Effector memory CD8-positive, alpha-beta T cell (primary cell): ENCODE results near the gene UBAP1.
"Not testable (repeated sequence)": the region's sequence is repeated elsewhere in the genome, so short reads cannot be mapped to it uniquely, and the experiment has no call there.

Experiments
- ATAC-seq: fragments of 150-1000 bp; cut with Tn5 transposase; replicated peaks from 2 replicates; pipeline ENCODE4 v1.10.0; 2021; ENCODE audit warnings: mild to moderate bottlenecking, moderate library complexity
- DNase-seq, 3 experiments: peaks; one replicate each; pipeline ENCODE4 v3.0.0; 2021
- H3K27ac Mint-ChIP-seq, 2 donors: one replicate each; pipeline ENCODE4 v1.8.0; 2022; ENCODE audit warnings: mild to moderate bottlenecking in 2 of 2, mixed read lengths in 2 of 2, moderate library complexity in 2 of 2
- H3K27me3 Mint-ChIP-seq, 2 donors: one replicate each; pipeline ENCODE4 v1.8.0; 2022; ENCODE audit warnings: mixed read lengths in 2 of 2
- H3K36me3 Mint-ChIP-seq: one replicate; pipeline ENCODE4 v1.8.0; 2022; ENCODE audit warnings: mild to moderate bottlenecking, moderate library complexity, mixed read lengths; ENCODE audit not compliant: insufficient read depth
- H3K4me1 Mint-ChIP-seq, 2 donors: one replicate each; pipeline ENCODE4 v1.8.0; 2022; ENCODE audit warnings: low read depth in 2 of 2, mixed read lengths in 2 of 2
- H3K4me3 Mint-ChIP-seq, 2 donors: one replicate each; pipeline ENCODE4 v1.8.0; 2022; ENCODE audit warnings: mild to moderate bottlenecking in 2 of 2, mixed read lengths in 2 of 2, moderate library complexity in 2 of 2
- H3K9me3 Mint-ChIP-seq, 2 donors: one replicate each; pipeline ENCODE4 v1.8.0; 2022; ENCODE audit warnings: mixed read lengths in 2 of 2

Gene UBAP1

DNA sequence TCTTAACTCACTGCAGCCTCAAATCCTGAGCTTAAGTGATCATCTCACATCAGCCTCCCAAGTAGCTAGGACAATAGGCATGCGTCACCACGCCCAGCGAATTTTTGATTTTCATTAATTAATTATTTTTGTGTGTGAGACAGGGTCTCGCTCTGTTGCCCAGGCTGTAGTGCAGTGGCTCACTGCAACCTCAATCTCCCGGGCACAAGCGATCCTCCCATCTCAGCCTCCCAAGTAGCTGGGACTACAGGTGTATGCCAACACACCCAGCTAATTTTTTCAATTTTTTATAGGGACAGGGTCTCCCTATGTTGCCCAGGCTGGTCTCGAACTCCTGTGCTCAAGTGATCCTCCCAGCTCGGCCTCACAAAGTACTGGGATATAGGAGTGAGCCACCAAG, 41.4 kb downstream of the UBAP1 start:
- ATAC-seq (no peak), DNase-seq (no peak)
- Mint-ChIP-seq H3K36me3 (peaks cover 57% of the 10 kb centered on the region), H3K27ac (no peak overlapping the region), H3K4me3 (no peak overlapping the region), H3K27me3 (no peaks in the 10 kb centered on the region), H3K9me3 (no peaks in the 10 kb centered on the region), H3K4me1 (peaks cover 15 to 17% of the 10 kb centered on the region in 2 donors)

DNA sequence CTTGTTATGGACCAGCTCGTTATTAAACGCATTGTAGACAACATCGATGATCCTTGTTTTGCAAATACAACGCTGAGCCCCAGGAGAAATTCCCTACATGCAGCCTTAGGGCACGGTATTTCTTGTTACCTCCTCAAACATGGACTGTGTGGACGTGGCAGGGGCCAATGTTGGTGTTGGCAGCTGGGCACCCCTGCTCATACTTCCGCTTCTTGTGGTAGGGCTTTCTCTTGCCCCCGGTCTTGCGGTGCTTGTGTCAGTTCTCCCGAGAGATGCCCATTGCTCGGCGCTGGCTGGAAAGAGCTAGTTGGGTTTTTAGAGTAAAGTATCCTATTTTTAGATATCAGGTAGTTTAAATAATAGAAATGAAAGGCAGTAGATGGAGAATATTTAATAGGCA, 45.5 kb downstream of the UBAP1 start:
- Mint-ChIP-seq H3K4me1 (peaks cover 10 to 23% of the 10 kb centered on the region in 2 donors), H3K36me3 (peaks cover 59% of the 10 kb centered on the region), H3K9me3 (no peaks in the 10 kb centered on the region), H3K4me3 (no peak overlapping the region), H3K27me3 (no peaks in the 10 kb centered on the region), H3K27ac (peak overlapping the region in 1 of 2 donors; percentile 63)
- ATAC-seq (no peak), DNase-seq (no peak)

DNA sequence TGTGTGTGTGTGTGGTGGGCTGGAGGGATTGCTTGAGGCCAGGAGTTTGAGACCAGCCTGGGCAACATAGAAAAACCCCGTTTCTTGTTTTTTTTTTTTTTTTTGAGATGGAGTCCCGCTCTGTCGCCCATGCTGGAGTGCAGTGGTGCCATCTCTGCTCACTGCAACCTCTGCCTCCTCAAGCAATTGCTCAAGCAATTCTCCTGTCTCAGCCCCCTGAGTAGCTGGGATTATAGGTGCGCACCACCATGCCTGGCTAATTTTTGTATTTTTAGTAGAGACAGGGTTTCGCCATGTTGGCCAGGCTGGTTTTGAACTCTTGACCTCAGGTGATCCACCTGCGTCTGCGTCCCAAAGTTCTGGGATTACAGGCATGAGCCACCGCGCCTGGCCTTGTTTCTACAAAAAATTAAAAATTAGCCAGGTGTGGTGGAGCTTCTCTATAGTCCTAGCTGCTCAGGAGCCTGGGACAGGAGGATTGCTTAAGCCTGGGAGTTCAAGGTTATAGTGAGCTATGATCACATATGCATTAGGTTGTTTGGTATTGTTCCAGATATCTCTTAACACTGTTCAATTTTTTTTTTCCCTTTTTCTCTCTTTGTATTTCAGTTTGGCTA, 47.4 kb downstream of the UBAP1 start:
- H3K4me3 Mint-ChIP-seq, ATAC-seq: not testable (repeated sequence)
- peaks cover 58% of the 10 kb centered on the region for H3K36me3 Mint-ChIP-seq

DNA sequence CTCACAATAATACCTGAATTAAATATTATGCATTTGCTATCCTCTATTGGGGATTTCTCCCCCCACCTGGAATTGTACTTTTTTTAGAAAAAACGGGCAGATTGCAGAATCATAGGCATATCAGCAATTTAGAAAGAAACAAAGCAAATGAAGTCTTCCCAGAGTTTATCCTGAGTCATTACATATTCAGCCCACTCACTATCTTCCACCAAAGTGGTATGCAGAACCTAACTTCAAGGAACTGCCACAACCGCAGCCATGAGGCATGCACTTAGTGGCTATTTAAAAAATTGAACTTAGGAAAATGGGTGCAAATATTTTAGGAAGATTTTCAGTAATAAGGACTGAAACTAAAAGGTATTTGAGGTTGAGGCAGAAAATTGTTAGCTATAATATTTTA, 48.6 kb downstream of the UBAP1 start:
- H3K4me1 Mint-ChIP-seq: peaks cover 8 to 22% of the 10 kb centered on the region in 2 donors
- H3K27me3 Mint-ChIP-seq: no peaks in the 10 kb centered on the region
- peaks cover 54% of the 10 kb centered on the region for H3K36me3 Mint-ChIP-seq
- no peak overlapping the region for H3K27ac Mint-ChIP-seq
- H3K4me3 Mint-ChIP-seq: no peak overlapping the region
- H3K9me3 Mint-ChIP-seq: no peaks in the 10 kb centered on the region
- ATAC-seq (no peak), DNase-seq (no peak)

More for the DNA sequence above, 47.4 kb downstream of the UBAP1 start:
- not testable (repeated sequence) for H3K27me3 Mint-ChIP-seq, H3K9me3 Mint-ChIP-seq, DNase-seq, H3K27ac Mint-ChIP-seq
- H3K4me1 Mint-ChIP-seq: peaks cover 10 to 23% of the 10 kb centered on the region in 2 donors

DNA sequence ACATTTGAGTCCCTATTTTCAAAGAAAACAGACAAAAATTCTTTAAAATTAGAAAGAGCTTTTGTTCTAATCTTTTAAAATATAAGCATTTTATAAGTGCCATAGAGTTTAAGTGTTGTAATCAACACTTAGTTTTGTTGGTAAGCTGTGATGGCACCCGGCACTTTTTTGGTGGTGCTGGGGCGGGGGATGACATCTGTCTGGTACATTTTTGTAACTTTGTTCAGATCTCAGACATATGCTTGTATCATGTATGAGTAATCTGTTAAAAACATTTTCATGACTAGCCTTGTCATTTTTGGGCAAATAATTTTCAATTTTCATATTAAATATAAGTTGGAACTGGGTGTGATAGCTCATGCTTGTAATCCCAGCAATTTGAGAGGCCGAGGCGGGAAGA, 51.7 kb downstream of the UBAP1 start:
- H3K36me3 Mint-ChIP-seq: peaks cover 52% of the 10 kb centered on the region
- H3K9me3 Mint-ChIP-seq: no peaks in the 10 kb centered on the region
- H3K4me3 Mint-ChIP-seq: no peak overlapping the region
- ATAC-seq (no peak), DNase-seq (no peak)
- H3K4me1 Mint-ChIP-seq: peaks cover 4 to 13% of the 10 kb centered on the region in 2 donors
- no peak overlapping the region for H3K27ac Mint-ChIP-seq
- H3K27me3 Mint-ChIP-seq: no peaks in the 10 kb centered on the region

DNA sequence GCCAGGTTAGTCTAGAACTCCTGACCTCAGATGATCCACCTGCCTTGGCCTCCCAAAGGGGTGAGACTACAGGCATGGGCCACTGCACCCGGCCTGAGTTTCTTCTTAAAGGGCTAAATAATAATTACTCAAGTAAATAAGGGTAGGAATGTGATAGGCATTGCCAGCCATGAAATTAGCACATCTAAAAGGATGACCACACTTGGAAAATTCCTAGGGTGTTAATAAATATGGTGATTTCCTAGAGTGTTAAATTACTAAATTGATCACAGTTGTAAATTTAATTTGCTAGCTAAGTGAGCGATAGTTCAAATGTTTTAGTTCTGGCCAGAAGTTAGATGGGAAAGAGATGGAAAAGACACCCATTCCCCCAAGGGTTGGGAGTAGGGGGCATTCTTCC, 53.4 kb downstream of the UBAP1 start:
- ATAC-seq (no peak), DNase-seq (no peak)
- Mint-ChIP-seq H3K4me1 (peaks cover 10 to 11% of the 10 kb centered on the region in 2 donors), H3K9me3 (no peaks in the 10 kb centered on the region), H3K36me3 (peaks cover 64% of the 10 kb centered on the region), H3K27ac (peak overlapping the region in 1 of 2 donors; percentile 79), H3K4me3 (no peak overlapping the region), H3K27me3 (no peaks in the 10 kb centered on the region)

DNA sequence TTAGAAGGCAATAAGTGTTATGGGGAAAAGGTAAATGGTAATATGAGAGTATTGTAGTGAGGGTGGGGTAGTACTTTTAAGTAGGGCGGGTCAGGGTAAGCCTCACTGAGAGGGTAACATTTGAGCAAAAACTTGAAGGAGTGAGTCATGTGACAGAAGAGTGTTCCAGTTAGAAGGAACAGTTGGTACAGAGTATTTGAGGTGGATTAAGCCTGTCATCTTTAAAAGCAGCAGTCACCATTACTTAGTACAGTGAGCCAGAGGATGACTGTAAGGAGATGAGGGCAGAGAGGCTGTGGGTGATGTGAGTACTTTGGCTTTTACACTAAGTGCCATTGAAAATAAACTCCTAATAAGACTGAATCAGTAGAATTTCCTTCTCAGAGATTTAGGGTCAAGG, 54.8 kb downstream of the UBAP1 start:
- Mint-ChIP-seq H3K27me3 (no peaks in the 10 kb centered on the region), H3K27ac (peak overlapping the region in 1 of 2 donors; percentile 9), H3K9me3 (no peaks in the 10 kb centered on the region), H3K36me3 (peaks cover 68% of the 10 kb centered on the region), H3K4me3 (no peak overlapping the region), H3K4me1 (peaks cover 19 to 23% of the 10 kb centered on the region in 2 donors)
- DNase-seq (no peak), ATAC-seq (no peak)

DNA sequence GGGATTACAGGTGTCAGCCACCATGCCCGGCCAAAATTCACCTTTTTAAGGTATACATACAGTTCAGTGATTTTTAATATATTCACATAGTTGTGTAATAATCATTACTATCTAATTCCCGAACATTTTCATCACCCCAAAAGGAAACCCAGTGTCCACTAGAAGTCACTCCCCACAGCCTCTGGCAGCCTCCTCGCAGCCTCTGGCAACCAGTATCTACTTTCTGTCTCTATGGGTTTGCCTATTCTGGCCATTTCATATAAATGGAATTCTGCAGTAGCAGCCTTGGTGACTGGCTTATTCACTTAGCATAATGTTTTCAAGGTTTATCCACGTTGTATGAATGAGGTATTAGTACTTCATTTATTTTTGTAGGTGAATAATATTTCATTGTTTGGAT, 59.0 kb downstream of the UBAP1 start:
- ATAC-seq (no peak), DNase-seq (no peak)
- no peaks in the 10 kb centered on the region for H3K27me3 Mint-ChIP-seq
- H3K4me3 Mint-ChIP-seq: no peak overlapping the region
- no peak overlapping the region for H3K27ac Mint-ChIP-seq
- peaks cover 30 to 38% of the 10 kb centered on the region in 2 donors for H3K4me1 Mint-ChIP-seq
- peaks cover 71% of the 10 kb centered on the region for H3K36me3 Mint-ChIP-seq
- no peaks in the 10 kb centered on the region for H3K9me3 Mint-ChIP-seq

DNA sequence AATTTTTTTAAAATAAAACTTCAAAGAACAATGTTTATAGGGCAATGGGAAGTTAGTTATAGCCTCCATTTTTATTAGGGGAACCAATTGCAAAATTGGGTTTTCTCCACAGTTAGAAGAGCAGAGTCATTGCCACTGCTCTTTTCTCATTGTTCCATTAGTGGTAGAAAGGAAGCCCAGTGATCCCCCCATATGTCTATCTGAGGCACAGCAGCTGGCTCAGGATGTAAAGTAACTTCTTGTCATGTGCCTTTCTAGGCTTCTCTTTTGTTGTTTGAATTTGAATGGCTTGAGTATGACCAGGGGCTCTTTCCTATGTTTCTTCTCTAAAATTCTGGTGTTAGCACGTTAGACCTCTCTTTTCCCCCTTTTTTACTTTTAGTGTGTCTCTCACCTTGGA, 61.2 kb downstream of the UBAP1 start:
- Mint-ChIP-seq H3K27ac (peak overlapping the region; percentile 7 to 51), H3K36me3 (peaks cover 64% of the 10 kb centered on the region), H3K27me3 (no peaks in the 10 kb centered on the region), H3K4me3 (no peak overlapping the region), H3K4me1 (peaks cover 26 to 40% of the 10 kb centered on the region in 2 donors), H3K9me3 (no peaks in the 10 kb centered on the region)
- DNase-seq (no peak), ATAC-seq (no peak)

DNA sequence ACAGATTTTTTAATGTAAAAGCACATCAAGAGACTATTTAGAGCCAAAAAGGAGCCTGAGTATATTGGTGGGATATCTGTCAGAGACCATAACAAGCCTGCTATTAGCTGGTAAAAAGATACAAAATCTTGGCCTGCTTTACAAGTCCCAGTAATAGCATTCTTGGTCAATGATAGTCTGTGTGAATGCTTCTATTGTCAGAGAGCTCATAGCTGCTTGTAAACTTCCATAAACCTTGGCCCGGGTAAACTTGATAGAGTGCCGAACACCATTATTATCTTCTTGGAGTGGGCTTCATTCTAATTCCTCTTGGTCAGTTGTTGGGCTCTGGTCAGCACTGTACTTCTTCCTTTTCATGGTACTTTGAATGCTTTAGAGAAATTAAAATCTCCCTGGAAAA, 64.0 kb downstream of the UBAP1 start:
- Mint-ChIP-seq H3K36me3 (peaks cover 54% of the 10 kb centered on the region), H3K4me1 (peaks cover 18 to 29% of the 10 kb centered on the region in 2 donors), H3K9me3 (no peaks in the 10 kb centered on the region), H3K27me3 (no peaks in the 10 kb centered on the region), H3K27ac (peak overlapping the region in 1 of 2 donors; percentile 52), H3K4me3 (no peak overlapping the region)
- no peak for ATAC-seq
- DNase-seq: no peak

DNA sequence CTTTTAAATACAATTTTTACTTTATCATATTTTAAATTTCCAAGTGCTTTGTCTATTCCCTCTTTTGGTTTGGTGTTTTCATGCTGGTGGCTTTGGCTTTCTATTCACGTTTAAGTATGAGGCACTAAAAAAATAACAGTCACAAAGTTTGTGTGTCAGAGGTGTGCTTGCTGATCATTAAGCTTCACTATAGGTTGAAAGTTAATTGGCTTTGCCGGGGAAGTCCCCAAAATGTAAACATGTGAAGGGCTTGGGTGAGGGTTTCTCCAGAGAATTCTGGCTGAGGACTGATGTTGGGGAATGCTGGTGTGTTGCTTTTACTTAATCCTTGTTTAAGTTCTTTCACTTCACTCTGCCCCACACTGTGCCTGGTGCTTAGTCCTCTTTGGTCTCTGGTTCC, 66.4 kb downstream of the UBAP1 start:
- ATAC-seq, H3K4me3 Mint-ChIP-seq, H3K27ac Mint-ChIP-seq, H3K27me3 Mint-ChIP-seq, DNase-seq, H3K9me3 Mint-ChIP-seq: not testable (repeated sequence)
- H3K36me3 Mint-ChIP-seq: peaks cover 61% of the 10 kb centered on the region
- H3K4me1 Mint-ChIP-seq: peaks cover 9 to 13% of the 10 kb centered on the region in 2 donors

DNA sequence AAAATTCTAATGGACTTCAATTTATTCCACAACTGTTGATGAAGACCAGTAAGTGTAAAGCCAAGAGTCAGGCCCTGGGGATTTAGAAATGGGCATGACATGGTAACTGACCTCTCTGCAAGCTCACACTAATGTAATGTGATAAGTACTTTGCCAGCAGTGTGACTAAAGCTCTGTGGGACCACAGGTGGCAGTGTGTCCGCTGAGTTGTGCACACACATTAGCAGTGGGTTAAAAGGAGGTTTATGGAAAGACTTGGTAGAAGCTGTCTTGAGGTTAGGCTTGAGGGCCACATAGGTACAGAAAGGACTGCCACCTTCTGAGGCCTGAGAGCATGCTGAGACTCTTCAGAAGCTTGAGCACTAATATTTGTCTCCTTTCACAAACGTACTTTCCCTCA, 67.6 kb downstream of the UBAP1 start:
- Mint-ChIP-seq H3K36me3 (peaks cover 61% of the 10 kb centered on the region), H3K4me1 (peaks cover 2 to 5% of the 10 kb centered on the region in 2 donors), H3K9me3 (no peaks in the 10 kb centered on the region), H3K27ac (no peak overlapping the region), H3K27me3 (no peaks in the 10 kb centered on the region), H3K4me3 (no peak overlapping the region)
- DNase-seq: no peak
- ATAC-seq: no peak

DNA sequence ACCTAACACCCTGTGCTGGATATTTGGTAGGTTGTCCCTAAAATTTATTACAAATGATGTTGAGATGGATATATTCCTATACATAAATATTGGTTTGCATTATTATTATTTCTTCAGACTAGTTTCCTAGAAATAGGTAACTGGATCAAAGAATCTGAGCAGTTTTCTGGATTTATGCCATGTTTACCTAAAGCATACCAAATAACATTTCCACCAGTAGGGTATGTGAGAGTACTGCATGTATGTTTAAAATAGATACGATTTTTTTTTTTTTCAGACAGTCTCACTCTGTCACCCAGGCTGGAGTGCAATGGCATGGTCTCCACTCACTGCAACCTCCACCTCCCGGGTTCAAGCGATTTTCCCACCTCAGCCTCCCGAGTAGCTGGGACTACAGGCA, 68.9 kb downstream of the UBAP1 start:
- H3K9me3 Mint-ChIP-seq, H3K27me3 Mint-ChIP-seq, H3K4me1 Mint-ChIP-seq, ATAC-seq, H3K27ac Mint-ChIP-seq, H3K4me3 Mint-ChIP-seq, DNase-seq: not testable (repeated sequence)
- H3K36me3 Mint-ChIP-seq: peaks cover 61% of the 10 kb centered on the region

DNA sequence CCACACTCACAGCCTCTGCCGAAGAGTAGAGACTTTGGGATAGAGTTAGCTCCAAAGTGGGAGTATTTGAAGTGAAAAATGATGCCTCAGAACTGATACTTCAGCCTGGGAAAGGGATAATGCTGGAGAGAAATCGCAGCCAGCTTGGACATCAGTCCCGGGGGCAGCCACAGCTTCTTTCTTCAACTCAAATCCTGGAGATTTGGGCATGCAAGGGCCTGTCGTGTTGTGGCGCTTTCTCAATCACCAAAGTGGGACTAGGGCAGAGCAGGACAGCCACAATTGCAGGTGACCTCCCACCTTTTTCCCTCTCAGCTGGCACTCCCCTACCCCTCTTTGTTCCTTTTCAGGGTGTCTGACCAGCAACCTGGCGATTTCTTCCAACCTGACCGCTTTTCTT, 70.4 kb downstream of the UBAP1 start:
- Mint-ChIP-seq H3K9me3 (no peaks in the 10 kb centered on the region), H3K27ac (peak overlapping the region in 1 of 2 donors; percentile 75), H3K4me3 (no peak overlapping the region), H3K4me1 (peaks cover 4 to 9% of the 10 kb centered on the region in 2 donors), H3K36me3 (peaks cover 58% of the 10 kb centered on the region), H3K27me3 (no peaks in the 10 kb centered on the region)
- DNase-seq (no peak), ATAC-seq (no peak)
